Stimulated activated CD8-positive, alpha-beta memory T cell treated with anti-CD3 and anti-CD28 coated beads, Interleukin-4, amount 100 ng/mL, for 24 hours (primary cell): Measurements from ENCODE around the gene BBX.
"Not testable (repeated sequence)": the region's sequence is repeated elsewhere in the genome, so short reads cannot be mapped to it uniquely, and the experiment has no call there.

Experiments used
- DNase-seq: peaks from one replicate; pipeline ENCODE4 v3.0.0-alpha.2; 2020; ENCODE audit warnings: low read depth

BBX gene

GRCh38 chr3:107800710-107801109 is 277.9 kb downstream of the BBX start:
- DNase-seq, result no peak

- DNase-seq, result no peak
These were observed 280.4 kb downstream of the BBX start for GRCh38 chr3:107803170-107803569.

- DNase-seq, result no peak
These were observed 283.3 kb downstream of the BBX start for GRCh38 chr3:107806021-107806420.

- DNase-seq, result no peak
These were observed 283.8 kb downstream of the BBX start for GRCh38 chr3:107806536-107806935.

GRCh38 chr3:107810171-107811071 is 287.7 kb downstream of the BBX start:
- DNase-seq, result no peak

GRCh38 chr3:107813026-107813425 is 290.3 kb downstream of the BBX start:
- DNase-seq, result no peak

- DNase-seq, result no peak
These were observed 293.3 kb downstream of the BBX start for GRCh38 chr3:107816107-107816506.

GRCh38 chr3:107817076-107817475 is 294.3 kb downstream of the BBX start:
- no peak for DNase-seq

- no peak for DNase-seq
These were observed 295.3 kb downstream of the BBX start for GRCh38 chr3:107818025-107818424.

GRCh38 chr3:107819656-107820055 is 296.9 kb downstream of the BBX start:
- DNase-seq, result no peak

- no peak for DNase-seq
These were observed 299.5 kb downstream of the BBX start for GRCh38 chr3:107822308-107822707.

GRCh38 chr3:107824822-107825371 is 302.1 kb downstream of the BBX start:
- no peak for DNase-seq

GRCh38 chr3:107825556-107825955 is 302.8 kb downstream of the BBX start:
- no peak for DNase-seq

- no peak for DNase-seq
These were observed 304.0 kb downstream of the BBX start for GRCh38 chr3:107826727-107827126.

GRCh38 chr3:107829185-107829584 is 306.4 kb downstream of the BBX start:
- DNase-seq, result no peak

- no peak for DNase-seq
These were observed 308.8 kb downstream of the BBX start for GRCh38 chr3:107831590-107831989.

- DNase-seq, result no peak
These were observed 310.3 kb downstream of the BBX start for GRCh38 chr3:107833043-107833442.

GRCh38 chr3:107833722-107834416 is 311.1 kb downstream of the BBX start:
- no peak for DNase-seq

- not testable (repeated sequence) for DNase-seq
These were observed 312.2 kb downstream of the BBX start for GRCh38 chr3:107835001-107835400.

- DNase-seq, result no peak
These were observed 315.3 kb downstream of the BBX start for GRCh38 chr3:107837895-107838612.

- no peak for DNase-seq
These were observed 319.1 kb downstream of the BBX start for GRCh38 chr3:107841831-107842230.

GRCh38 chr3:107842940-107843339 is 320.2 kb downstream of the BBX start:
- no peak for DNase-seq
